Neural progenitor cell (in vitro differentiated cells): Measurements from ENCODE around the gene ZNF486.

Experiments
- CTCF ChIP-seq: fragments of 200-600 bp; sonication (generic); IDR thresholded peaks from 2 replicates; pipeline ENCODE4 v1.5.1; 2017; ENCODE audit warnings: antibody characterized with exemption, mild to moderate bottlenecking
- EZH2phosphoT487 ChIP-seq: fragments of 200-600 bp; sonication (generic); IDR thresholded peaks from 2 replicates; pipeline ENCODE4 v1.6.1; 2017; ENCODE audit warnings: antibody characterized with exemption

- TF ChIP-seq CTCF (peak; percentile 63), EZH2phosphoT487 (no peak)
Observed at GRCh38 chr19:20247016-20247683, 80.1 kb downstream of the ZNF486 start.
